Activated CD8-positive, alpha-beta memory T cell treated with anti-CD3 and anti-CD28 coated beads for 36 hours (primary cell): Measurements from ENCODE around the gene UNC93B1. TPM values are rescaled to one million over a fixed set of nuclear protein-coding genes. Genes with fewer than 3 reads are reported as not detected.
"Not testable (repeated sequence)": the region's sequence is repeated elsewhere in the genome, so short reads cannot be mapped to it uniquely, and the experiment has no call there.

Experiments
- CTCF ChIA-PET: fragments of 350-600 bp; sonication (Branson Sonifier 250); formaldehyde crosslinking; loops from one replicate; lab custom pipeline; 2021; ENCODE audit warnings: antibody characterized with exemption; lab: Charles Lee
- POLR2A ChIA-PET: fragments of 350-600 bp; sonication (Branson Sonifier 250); formaldehyde crosslinking; loops from one replicate; lab custom pipeline; 2021; ENCODE audit warnings: antibody characterized with exemption; lab: Charles Lee
- total RNA-seq, 2 experiments: library from RNA; stranded (reverse); gene quantifications; one replicate each; pipeline ENCODE4 v1.2.3, GENCODE V29; 2021

The UNC93B1 gene
- total RNA-seq, 2 experiments from 2014 or later: 10.5 to 11.5 TPM

GRCh38 chr11:67964746-67965145 lies 39.2 kb downstream of the UNC93B1 start:
- POLR2A ChIA-PET: not testable (repeated sequence)
- CTCF ChIA-PET: interaction anchor here (2.1 kb wide), 1 partner anchor 9 kb away, joined by 6 read pairs; no protein-coding TSS in a partner anchor

- CTCF ChIA-PET: interaction anchor here (0.6 to 2.1 kb wide), 2 partner anchors 8 to 180 kb away, joined by 3 to 6 read pairs; no protein-coding TSS in a partner anchor
- POLR2A ChIA-PET: not testable (repeated sequence)
These were observed 40.0 kb downstream of the UNC93B1 start for GRCh38 chr11:67963879-67964278.

GRCh38 chr11:67963217-67963616 lies 40.7 kb downstream of the UNC93B1 start:
- POLR2A ChIA-PET: not testable (repeated sequence)
- CTCF ChIA-PET: interaction anchor here (0.6 to 2.1 kb wide), 2 partner anchors 8 to 181 kb away, joined by 3 to 6 read pairs; no protein-coding TSS in a partner anchor

- POLR2A ChIA-PET: not testable (repeated sequence)
- CTCF ChIA-PET: interaction anchor here (0.7 to 1.1 kb wide), 4 partner anchors 8 to 97 kb away, joined by 4 to 11 read pairs (median 6); no protein-coding TSS in a partner anchor
These were observed 47.7 kb downstream of the UNC93B1 start for GRCh38 chr11:67956236-67956635.

- POLR2A ChIA-PET: not testable (repeated sequence)
- CTCF ChIA-PET: interaction anchor here (0.7 to 1.1 kb wide), 4 partner anchors 9 to 96 kb away, joined by 4 to 11 read pairs (median 6); no protein-coding TSS in a partner anchor
These were observed 48.4 kb downstream of the UNC93B1 start for GRCh38 chr11:67955461-67956007.

- CTCF ChIA-PET: interaction anchor here (1.1 kb wide), 3 partner anchors 9 to 96 kb away, joined by 5 to 11 read pairs (median 6); no protein-coding TSS in a partner anchor
- POLR2A ChIA-PET: not testable (repeated sequence)
These were observed 48.9 kb downstream of the UNC93B1 start for GRCh38 chr11:67954971-67955370.

GRCh38 chr11:67954251-67954650 lies 49.6 kb downstream of the UNC93B1 start:
- POLR2A ChIA-PET, CTCF ChIA-PET: not testable (repeated sequence)

- CTCF ChIA-PET, POLR2A ChIA-PET: not testable (repeated sequence)
These were observed 53.2 kb downstream of the UNC93B1 start for GRCh38 chr11:67950705-67951104.

GRCh38 chr11:67947785-67948184 lies 56.1 kb downstream of the UNC93B1 start:
- CTCF ChIA-PET, POLR2A ChIA-PET: not testable (repeated sequence)

GRCh38 chr11:67946403-67946802 lies 57.5 kb downstream of the UNC93B1 start:
- CTCF ChIA-PET, POLR2A ChIA-PET: not testable (repeated sequence)

- POLR2A ChIA-PET, CTCF ChIA-PET: not testable (repeated sequence)
These were observed 60.5 kb downstream of the UNC93B1 start for GRCh38 chr11:67943406-67943805.

Other genes with a start within 250 kb of the UNC93B1 start
- not detected for gene ALDH3B1, start 6.2 kb upstream of the UNC93B1 start, total RNA-seq
- 100 to 1,000 TPM; 126 to 137 TPM for gene NDUFS8, start 26.6 kb upstream of the UNC93B1 start, total RNA-seq
- gene TCIRG1, start 34.9 kb upstream of the UNC93B1 start, total RNA-seq: 100 to 1,000 TPM; 129 to 130 TPM
- gene CHKA, start 117.3 kb upstream of the UNC93B1 start, total RNA-seq: 10 to 100 TPM; 12.2 to 12.3 TPM
- 10 to 100 TPM; 14.4 to 14.7 TPM for gene KMT5B, start 209.2 kb upstream of the UNC93B1 start, total RNA-seq